Stimulated activated CD4-positive, alpha-beta T cell treated with anti-CD3 and anti-CD28 coated beads, Interleukin-1b, Interleukin-23, amount 100 ng/mL, for 48 hours (primary cell): ENCODE measurements around the gene CCDC107.

Experiments
- DNase-seq: peaks from one replicate; pipeline ENCODE4 v3.0.0-alpha.2; 2020

CCDC107 gene

DNA sequence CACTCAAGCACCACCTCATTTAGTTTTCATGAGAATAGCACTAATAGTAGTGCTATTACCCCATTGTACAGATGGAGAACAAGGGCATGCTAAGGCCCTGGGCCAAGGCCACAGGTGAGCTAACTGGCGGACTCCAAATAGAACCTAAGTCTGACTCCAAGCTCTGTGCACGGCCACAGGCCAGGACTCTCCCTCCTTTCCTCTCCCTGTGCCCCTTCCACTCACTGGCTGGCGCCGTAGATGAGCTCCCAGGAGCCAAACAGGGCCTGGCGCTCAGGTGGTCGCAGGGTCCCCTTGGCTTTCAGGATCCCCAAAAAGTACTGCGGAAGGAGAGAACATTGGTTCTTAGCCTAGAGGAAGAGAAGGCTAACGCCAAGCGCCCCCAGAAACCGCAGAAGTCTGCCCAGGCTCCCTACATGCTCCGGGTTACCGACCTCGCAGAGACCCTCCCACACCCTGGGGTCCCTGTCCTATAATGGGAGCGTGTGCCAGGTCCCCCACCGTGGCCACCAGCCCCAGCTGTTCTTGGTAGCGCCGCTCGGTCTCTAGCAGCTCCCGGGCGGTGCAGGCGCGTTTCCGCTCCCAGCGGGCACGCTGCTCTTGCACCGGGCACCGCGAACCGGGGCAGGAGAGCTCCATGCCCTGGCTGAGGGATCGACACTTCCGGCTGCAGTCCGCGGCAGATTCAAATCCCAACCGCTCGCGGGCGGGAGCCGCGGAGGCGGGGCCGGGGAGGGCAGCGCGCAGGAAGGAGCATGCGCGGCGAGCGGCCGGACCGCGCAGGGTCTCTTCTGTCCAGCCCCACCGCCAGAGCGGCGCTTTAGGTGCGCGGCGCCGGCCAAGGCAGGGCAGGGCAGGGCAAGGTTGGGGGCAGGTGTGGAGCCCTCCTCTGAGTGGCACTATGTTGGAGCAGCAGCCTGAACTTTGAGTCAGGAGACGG is 6.7 kb downstream of the CCDC107 start, which contains the start of gene ARHGEF39:
TSS of gene ARHGEF39 (minus strand) at position 665 of the 940 bp plus-strand sequence. CDS start at position 639, 26 bp downstream.
- DNase-seq, result peak; percentile 71

DNA sequence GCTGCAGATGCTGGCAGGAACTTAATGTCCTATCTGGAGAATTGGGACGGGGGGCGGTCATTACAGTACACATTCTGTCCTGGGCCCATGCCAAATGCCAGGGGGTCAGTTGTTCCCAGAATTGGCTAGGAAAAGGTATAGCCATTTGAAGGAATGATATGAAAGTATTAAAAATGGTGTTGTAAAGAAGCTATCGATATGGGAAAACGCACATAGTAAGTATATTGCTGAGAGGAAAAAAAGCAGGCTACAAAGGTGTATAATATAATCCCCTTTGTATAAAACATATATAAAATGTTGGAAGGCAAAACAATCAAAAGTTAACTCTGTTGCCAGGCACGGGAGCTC is 7.4 kb downstream of the CCDC107 start:
- DNase-seq, result no peak

DNA sequence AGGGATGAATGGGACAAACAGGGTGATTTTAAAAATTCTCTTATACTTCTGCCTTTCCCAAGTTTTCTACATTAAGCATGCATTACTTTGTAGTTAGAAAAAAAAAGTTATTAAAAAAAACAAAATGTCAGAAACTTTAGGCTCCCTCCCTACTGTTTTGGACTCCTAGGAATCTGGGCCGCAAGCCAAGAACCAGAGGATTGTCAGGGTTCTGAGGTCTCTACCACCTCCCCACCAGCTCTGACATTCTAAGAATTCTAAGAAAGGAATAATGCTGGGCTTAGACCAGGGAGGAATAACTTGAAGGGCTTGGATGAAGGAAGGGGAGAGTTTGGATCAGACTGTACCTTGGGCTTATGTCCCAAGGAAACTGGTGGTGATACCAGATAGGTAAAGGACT is 8.0 kb downstream of the CCDC107 start:
- no peak for DNase-seq

DNA sequence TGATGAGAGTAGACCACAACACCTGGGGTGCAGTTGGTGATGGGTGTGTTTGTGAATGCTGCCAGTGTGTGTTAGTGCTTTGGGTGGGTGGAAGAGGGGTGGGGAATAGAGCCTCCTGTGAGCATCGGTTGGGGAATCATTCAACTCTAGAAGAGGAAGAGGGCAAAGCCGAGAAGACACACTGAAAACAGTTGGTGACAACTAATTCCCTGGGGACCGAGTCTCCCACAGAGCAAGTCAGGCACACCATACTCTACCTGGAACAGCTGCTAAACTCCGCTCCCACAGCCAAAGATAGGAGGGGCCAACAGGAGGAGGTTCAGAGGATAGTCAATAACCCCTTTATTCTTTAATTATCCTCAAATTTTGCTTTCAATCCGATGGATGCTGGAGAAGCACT is 8.5 kb downstream of the CCDC107 start:
- DNase-seq, result no peak

DNA sequence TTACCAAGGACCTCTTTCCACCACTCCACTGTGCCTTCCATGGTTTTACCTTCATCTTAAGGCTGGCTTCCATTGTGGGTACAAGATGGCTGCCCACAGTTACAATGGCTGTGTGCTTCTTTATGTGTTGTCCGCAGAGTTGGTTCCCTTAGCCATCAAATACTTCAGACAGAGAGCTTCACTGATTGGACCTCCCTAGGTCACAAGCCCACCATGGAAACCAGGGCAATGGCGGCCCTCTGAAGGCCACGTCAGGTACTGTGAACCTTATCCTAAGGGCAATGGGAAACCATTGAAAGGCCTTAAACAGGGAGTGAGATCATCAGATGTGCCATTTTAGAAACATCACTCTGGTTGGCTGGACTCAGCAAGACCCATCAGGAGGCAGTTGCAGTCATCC is 9.8 kb downstream of the CCDC107 start:
- no peak for DNase-seq

DNA sequence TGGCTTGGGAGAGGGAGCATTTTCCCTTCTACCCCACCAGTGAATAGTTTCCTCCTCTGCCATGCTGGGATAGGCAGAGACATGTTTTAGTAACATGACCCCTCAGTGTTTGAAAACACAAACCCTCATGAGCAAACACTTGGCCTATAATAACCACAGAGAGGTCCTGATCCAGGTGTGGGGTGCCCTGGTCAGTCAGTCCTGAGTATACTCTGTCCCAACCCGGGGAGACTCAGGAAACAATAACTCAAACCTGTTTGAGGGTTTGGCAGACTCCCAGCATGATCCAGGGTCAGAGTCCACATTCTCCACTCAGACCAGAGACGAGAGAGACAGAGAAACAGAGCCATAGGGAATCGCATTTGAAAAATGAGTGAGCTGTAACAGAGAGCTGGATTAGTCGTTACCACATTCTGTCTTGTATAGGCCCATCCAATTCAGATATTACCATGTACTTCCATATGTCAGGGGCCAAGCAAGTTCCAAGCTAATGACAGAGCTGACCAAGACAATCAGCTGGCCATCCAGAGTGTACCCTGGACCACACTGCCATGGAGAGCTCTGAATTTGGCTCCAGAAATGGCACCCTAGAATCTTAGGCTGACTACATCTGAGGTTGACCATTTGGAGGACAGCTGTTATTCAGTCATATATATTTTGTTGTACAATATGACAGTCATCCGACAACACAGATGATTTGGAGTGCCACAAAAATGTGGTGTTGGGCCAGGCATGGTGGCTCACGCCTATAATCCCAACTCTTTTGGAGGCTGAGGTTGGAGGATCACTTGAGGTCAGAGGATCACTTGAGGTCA is 11.4 kb downstream of the CCDC107 start:
- DNase-seq, result no peak

DNA sequence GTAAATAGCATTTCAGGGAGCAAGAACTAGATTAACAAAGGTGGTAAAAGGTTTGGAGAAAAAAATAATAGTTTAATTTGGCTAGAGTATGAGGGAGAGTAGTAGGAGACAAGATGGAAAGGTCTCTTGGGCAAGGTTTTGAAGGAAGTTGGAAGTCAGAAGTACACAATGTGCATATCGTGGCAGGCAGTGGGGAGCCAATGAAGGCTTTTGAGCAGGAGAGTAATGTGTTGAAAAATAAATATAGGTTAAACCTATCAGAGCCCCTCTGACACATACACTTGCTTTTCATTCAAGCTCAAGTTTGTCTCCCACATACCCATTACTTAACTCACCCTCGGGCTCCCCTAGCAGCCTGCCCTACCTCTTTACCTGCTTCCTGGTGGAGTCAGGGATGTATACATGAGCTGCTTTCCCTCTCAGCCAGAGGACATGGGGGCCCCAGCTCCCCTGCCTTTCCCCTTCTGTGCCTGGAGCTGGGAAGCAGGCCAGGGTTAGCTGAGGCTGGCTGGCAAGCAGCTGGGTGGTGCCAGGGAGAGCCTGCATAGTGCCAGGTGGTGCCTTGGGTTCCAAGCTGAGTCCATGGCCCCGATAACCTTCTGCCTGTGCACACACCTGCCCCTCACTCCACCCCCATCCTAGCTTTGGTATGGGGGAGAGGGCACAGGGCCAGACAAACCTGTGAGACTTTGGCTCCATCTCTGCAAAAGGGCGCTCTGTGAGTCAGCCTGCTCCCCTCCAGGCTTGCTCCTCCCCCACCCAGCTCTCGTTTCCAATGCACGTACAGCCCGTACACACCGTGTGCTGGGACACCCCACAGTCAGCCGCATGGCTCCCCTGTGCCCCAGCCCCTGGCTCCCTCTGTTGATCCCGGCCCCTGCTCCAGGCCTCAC is 15.3 kb downstream of the CCDC107 start, which contains the start of gene CA9:
TSS of gene CA9 (plus strand) at position 797 of the 893 bp plus-strand sequence. CDS start at position 829, 32 bp downstream.
- DNase-seq, result no peak

DNA sequence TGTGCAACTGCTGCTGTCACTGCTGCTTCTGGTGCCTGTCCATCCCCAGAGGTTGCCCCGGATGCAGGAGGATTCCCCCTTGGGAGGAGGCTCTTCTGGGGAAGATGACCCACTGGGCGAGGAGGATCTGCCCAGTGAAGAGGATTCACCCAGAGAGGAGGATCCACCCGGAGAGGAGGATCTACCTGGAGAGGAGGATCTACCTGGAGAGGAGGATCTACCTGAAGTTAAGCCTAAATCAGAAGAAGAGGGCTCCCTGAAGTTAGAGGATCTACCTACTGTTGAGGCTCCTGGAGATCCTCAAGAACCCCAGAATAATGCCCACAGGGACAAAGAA is 15.9 kb downstream of the CCDC107 start:
- DNase-seq, result no peak

DNA sequence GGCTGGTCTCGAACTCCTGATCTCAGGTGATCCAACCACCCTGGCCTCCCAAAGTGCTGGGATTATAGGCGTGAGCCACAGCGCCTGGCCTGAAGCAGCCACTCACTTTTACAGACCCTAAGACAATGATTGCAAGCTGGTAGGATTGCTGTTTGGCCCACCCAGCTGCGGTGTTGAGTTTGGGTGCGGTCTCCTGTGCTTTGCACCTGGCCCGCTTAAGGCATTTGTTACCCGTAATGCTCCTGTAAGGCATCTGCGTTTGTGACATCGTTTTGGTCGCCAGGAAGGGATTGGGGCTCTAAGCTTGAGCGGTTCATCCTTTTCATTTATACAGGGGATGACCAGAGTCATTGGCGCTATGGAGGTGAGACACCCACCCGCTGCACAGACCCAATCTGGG is 17.1 kb downstream of the CCDC107 start:
- DNase-seq, result no peak

DNA sequence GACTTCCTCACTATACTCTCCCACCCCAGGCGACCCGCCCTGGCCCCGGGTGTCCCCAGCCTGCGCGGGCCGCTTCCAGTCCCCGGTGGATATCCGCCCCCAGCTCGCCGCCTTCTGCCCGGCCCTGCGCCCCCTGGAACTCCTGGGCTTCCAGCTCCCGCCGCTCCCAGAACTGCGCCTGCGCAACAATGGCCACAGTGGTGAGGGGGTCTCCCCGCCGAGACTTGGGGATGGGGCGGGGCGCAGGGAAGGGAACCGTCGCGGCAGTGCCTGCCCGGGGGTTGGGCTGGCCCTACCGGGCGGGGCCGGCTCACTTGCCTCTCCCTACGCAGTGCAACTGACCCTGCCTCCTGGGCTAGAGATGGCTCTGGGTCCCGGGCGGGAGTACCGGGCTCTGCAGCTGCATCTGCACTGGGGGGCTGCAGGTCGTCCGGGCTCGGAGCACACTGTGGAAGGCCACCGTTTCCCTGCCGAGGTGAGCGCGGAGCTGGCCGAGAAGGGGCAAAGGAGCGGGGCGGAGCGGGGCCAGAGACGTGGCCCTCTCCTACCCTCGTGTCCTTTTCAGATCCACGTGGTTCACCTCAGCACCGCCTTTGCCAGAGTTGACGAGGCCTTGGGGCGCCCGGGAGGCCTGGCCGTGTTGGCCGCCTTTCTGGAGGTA is 17.8 kb downstream of the CCDC107 start:
- no peak for DNase-seq

DNA sequence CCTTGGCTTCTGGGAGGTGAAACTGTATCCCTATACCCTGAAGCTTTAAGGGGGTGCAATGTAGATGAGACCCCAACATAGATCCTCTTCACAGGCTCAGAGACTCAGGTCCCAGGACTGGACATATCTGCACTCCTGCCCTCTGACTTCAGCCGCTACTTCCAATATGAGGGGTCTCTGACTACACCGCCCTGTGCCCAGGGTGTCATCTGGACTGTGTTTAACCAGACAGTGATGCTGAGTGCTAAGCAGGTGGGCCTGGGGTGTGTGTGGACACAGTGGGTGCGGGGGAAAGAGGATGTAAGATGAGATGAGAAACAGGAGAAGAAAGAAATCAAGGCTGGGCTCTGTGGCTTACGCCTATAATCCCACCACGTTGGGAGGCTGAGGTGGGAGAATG is 21.0 kb downstream of the CCDC107 start:
- DNase-seq, result no peak

DNA sequence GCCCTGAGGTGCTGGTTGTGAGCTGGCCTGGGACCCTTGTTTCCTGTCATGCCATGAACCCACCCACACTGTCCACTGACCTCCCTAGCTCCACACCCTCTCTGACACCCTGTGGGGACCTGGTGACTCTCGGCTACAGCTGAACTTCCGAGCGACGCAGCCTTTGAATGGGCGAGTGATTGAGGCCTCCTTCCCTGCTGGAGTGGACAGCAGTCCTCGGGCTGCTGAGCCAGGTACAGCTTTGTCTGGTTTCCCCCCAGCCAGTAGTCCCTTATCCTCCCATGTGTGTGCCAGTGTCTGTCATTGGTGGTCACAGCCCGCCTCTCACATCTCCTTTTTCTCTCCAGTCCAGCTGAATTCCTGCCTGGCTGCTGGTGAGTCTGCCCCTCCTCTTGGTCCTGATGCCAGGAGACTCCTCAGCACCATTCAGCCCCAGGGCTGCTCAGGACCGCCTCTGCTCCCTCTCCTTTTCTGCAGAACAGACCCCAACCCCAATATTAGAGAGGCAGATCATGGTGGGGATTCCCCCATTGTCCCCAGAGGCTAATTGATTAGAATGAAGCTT is 21.8 kb downstream of the CCDC107 start:
- DNase-seq, result no peak

DNA sequence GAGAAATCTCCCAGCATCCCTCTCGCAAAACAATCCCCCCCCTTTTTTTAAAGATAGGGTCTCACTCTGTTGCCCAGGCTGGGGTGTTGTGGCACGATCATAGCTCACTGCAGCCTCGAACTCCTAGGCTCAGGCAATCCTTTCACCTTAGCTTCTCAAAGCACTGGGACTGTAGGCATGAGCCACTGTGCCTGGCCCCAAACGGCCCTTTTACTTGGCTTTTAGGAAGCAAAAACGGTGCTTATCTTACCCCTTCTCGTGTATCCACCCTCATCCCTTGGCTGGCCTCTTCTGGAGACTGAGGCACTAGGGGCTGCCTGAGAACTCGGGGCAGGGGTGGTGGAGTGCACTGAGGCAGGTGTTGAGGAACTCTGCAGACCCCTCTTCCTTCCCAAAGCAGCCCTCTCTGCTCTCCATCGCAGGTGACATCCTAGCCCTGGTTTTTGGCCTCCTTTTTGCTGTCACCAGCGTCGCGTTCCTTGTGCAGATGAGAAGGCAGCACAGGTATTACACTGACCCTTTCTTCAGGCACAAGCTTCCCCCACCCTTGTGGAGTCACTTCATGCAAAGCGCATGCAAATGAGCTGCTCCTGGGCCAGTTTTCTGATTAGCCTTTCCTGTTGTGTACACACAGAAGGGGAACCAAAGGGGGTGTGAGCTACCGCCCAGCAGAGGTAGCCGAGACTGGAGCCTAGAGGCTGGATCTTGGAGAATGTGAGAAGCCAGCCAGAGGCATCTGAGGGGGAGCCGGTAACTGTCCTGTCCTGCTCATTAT is 22.4 kb downstream of the CCDC107 start:
- DNase-seq, result no peak

DNA sequence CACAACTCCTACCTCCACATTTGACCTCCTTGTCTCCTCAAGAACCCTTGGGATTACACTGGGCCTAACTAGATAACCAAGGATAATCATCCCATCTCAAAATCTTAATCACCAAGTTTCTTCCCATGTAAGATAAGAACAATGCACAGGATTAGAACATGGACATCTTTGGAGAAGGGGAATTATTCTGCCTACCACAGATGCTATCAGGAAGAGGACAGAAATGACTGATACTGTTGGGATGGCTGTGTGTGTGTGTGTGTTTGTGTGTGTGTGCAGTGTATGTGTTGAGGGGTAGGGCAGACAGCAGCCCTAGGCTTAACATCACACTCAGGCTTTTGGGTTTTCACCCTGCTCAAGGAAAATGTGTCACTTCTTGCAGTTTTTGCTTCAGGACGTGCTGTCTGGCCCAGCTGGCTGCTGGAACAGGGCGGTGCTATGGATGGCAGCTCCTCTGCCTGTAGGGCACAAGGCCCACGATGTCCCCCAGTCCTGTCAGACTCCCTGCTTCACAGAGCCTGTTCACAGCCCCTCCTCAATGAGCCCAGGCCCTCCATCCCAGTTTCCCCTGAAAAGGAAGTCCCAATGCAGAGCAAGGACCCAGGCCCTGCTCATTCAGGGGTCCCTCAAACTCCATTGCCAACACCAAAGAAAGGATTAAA is 23.4 kb downstream of the CCDC107 start:
- no peak for DNase-seq

DNA sequence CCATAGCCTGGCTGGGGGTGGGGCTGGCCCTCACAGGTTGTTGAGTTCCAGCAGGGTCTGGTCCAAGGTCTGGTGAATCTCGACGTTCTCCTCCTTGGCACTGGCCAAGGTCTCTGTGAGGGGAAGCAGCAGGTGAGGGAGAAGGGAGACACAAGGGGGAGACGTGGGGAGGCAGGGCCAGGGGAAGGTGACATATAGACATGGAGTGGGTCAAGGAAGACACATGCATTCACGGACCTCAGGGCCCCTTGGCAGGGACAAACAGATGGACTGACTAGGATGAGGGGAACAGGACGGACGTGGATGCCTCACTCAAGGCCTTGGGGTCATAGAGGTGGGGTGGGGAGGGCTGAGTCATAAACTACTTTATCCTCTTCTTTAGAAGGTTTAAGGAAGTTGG is 24.0 kb downstream of the CCDC107 start:
- no peak for DNase-seq

DNA sequence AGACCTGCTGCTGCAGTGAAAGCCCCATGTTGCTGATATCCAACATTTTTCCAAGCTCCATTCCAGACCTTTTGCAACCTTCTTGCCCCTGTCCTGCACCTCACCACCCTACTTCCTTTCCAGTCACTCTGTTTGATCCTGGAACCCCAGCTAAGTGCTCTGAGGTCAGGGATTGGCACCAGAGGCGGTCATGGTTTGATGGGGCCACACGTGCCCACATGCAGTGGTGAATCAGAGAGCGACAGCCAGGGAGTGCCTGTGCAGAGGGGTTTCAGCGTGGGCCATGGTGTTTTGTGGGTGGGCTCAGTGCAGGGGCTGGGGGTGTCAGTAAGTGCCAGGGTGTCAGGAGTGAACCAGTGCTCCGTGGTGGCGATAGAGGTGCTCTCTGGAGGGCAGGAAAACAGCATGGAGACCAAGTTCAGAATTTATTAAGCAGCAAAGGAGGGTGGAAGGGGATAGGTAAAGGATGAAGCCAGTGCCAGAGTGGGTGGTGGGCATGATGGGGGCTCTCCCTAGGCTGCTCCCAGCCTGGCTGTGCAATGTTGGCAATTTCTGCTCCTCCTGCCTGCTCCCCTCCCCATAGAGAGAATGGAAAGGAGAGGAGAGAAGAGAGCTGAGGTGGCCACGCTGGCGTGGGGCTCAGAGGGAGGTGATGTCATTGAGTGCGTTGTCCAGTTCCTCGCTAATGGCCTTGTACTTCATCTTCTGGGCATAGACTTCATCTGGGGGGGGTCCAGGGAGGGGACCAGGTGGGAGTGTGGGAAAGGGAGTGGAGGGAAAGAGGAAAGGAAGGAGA is 24.6 kb downstream of the CCDC107 start:
- DNase-seq, result no peak

DNA sequence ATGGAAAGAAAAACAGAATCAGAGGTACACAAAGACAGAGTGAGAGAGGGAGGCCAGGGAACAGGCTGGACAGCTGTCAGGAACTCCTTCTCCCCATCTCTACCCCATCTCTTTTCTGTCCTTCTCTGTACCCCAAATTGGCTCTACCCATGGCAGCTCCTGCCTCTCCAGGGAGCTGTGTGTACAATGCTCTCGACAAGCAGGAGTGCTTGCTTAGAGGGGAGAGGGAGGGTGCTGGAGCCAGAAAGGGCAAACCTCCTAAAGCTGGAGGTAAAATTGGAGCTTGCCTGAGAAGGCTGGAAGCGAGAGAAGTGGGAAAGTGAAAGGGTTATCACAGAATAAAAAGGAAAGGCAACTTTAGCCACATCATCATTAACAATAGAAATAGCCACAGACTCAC is 25.2 kb downstream of the CCDC107 start:
- no peak for DNase-seq

DNA sequence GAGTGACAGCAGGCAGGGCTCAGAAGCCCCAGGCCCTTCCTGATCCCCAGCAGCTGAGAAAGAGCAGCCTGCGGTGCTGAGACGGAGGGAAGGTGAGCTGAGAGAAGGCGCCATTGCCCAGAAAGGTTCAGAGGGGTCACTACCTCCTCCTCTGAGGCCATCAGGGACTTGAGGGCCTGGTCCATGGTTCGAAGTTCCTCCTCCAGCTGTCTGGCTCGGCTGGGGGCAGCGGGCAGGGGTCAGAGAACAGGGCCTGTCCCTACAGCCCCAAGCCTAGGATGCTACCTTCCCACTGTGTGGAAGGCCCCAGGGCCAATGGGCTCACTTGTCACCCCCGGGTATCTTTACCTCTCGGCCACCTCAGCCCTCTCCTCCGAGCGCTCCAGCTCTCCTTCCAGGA is 26.8 kb downstream of the CCDC107 start:
- DNase-seq, result no peak

DNA sequence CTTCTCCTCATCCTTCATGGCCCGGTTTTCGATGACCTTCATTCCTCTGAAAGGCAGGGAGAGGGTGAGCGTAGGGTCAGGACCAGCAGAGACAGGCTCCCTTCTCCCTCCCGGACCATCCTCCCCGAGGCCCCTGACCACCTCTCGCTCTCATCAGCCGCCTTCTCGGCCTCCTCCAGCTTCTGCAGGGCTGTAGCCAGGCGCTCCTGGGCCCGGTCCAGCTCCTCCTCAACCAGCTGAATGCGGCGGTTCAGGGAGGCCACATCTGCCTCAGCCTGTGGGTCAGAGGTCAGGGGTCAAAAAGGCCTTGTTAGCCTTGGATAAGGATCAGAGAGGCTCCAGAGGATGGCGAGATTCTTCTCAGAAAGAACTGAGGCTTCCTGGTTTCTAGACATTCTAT is 27.4 kb downstream of the CCDC107 start:
- DNase-seq, result no peak
